ENCODE results near the gene PRSS2. TPM values are rescaled to one million over a fixed set of nuclear protein-coding genes. Genes with fewer than 3 reads are reported as not detected.
A peak's percentile ranks its signal among the peaks of the same experiment; 100 is the strongest.
"Not testable (repeated sequence)": the region's sequence is repeated elsewhere in the genome, so short reads cannot be mapped to it uniquely, and the experiment has no call there.

PRSS2 gene
- total RNA-seq, 2 donors from 2014 or later, result not detected

- Mint-ChIP-seq H3K27ac (peak overlapping the region; percentile 62), H3K27me3 (no peaks in the 10 kb centered on the region), H3K4me1 (peaks cover 9% of the 10 kb centered on the region), H3K4me3 (no peak overlapping the region), H3K36me3 (ENCODE audit: low read depth) (peaks cover 2% of the 10 kb centered on the region)
- no peaks in the 10 kb centered on the region for H3K9me3 ChIP-seq (ENCODE audit: control insufficient read depth, low read length, poor library complexity, severe bottlenecking)
- no peak for ATAC-seq
- no peak for DNase-seq
These were observed 568 bp downstream of the PRSS2 start for GRCh38 chr7:142771353-142771723.

- DNase-seq (no peak), ATAC-seq (no peak)
- Mint-ChIP-seq H3K27ac (no peak overlapping the region), H3K4me3 (no peak overlapping the region), H3K27me3 (no peaks in the 10 kb centered on the region), H3K36me3 (ENCODE audit: low read depth) (peaks cover 2% of the 10 kb centered on the region), H3K4me1 (peaks cover 7% of the 10 kb centered on the region)
- H3K9me3 ChIP-seq (ENCODE audit: control insufficient read depth, low read length, poor library complexity, severe bottlenecking), result no peaks in the 10 kb centered on the region
These were observed 1.3 kb downstream of the PRSS2 start for GRCh38 chr7:142772051-142772450.

- H3K4me3 Mint-ChIP-seq, result no peak overlapping the region
- H3K27me3 Mint-ChIP-seq, result no peaks in the 10 kb centered on the region
- DNase-seq (no peak), ATAC-seq (no peak)
- peaks cover 7% of the 10 kb centered on the region for H3K4me1 Mint-ChIP-seq
- H3K9me3 ChIP-seq (ENCODE audit: control insufficient read depth, low read length, poor library complexity, severe bottlenecking), result no peaks in the 10 kb centered on the region
- H3K27ac Mint-ChIP-seq, result no peak overlapping the region
- peaks cover 2% of the 10 kb centered on the region for H3K36me3 Mint-ChIP-seq (ENCODE audit: low read depth)
These were observed 1.9 kb downstream of the PRSS2 start for GRCh38 chr7:142772673-142773072.

GRCh38 chr7:142773230-142773629, 2.5 kb downstream of the PRSS2 start:
- no peak overlapping the region for H3K27ac Mint-ChIP-seq
- DNase-seq (no peak), ATAC-seq (no peak)
- H3K9me3 ChIP-seq (ENCODE audit: control insufficient read depth, low read length, poor library complexity, severe bottlenecking), result no peaks in the 10 kb centered on the region
- H3K36me3 Mint-ChIP-seq (ENCODE audit: low read depth), result peaks cover 2% of the 10 kb centered on the region
- H3K4me1 Mint-ChIP-seq, result peaks cover 7% of the 10 kb centered on the region
- H3K4me3 Mint-ChIP-seq, result no peak overlapping the region
- no peaks in the 10 kb centered on the region for H3K27me3 Mint-ChIP-seq

- Mint-ChIP-seq H3K27ac (no peak overlapping the region), H3K27me3 (no peaks in the 10 kb centered on the region), H3K36me3 (ENCODE audit: low read depth) (peaks cover 2% of the 10 kb centered on the region)
These were observed 3.4 kb downstream of the PRSS2 start for GRCh38 chr7:142773937-142774744.

GRCh38 chr7:142774826-142775225, 4.1 kb downstream of the PRSS2 start:
- H3K9me3 ChIP-seq (ENCODE audit: control insufficient read depth, low read length, poor library complexity, severe bottlenecking), result no peaks in the 10 kb centered on the region
- Mint-ChIP-seq H3K4me1 (peaks cover 7% of the 10 kb centered on the region), H3K27ac (no peak overlapping the region), H3K27me3 (no peaks in the 10 kb centered on the region), H3K36me3 (ENCODE audit: low read depth) (peaks cover 2% of the 10 kb centered on the region), H3K4me3 (no peak overlapping the region)
- no peak for ATAC-seq
- no peak for DNase-seq

More at GRCh38 chr7:142773937-142774744, 3.4 kb downstream of the PRSS2 start:
- no peak for DNase-seq
- no peak for ATAC-seq
- H3K4me1 Mint-ChIP-seq, result peaks cover 7% of the 10 kb centered on the region
- no peaks in the 10 kb centered on the region for H3K9me3 ChIP-seq (ENCODE audit: control insufficient read depth, low read length, poor library complexity, severe bottlenecking)
- no peak overlapping the region for H3K4me3 Mint-ChIP-seq

GRCh38 chr7:142775351-142776115, 4.8 kb downstream of the PRSS2 start:
- H3K27me3 Mint-ChIP-seq; H3K36me3 Mint-ChIP-seq (ENCODE audit: low read depth); H3K4me1 Mint-ChIP-seq; DNase-seq; ATAC-seq; H3K27ac Mint-ChIP-seq; H3K9me3 ChIP-seq (ENCODE audit: control insufficient read depth, low read length, poor library complexity, severe bottlenecking); H3K4me3 Mint-ChIP-seq: not testable (repeated sequence)

- DNase-seq (no peak), ATAC-seq (no peak)
- H3K4me1 Mint-ChIP-seq, result no peaks in the 10 kb centered on the region
- H3K27me3 Mint-ChIP-seq, result no peaks in the 10 kb centered on the region
- H3K4me3 Mint-ChIP-seq, result no peak overlapping the region
- no peak overlapping the region for H3K27ac Mint-ChIP-seq
- no peaks in the 10 kb centered on the region for H3K9me3 ChIP-seq (ENCODE audit: control insufficient read depth, low read length, poor library complexity, severe bottlenecking)
- H3K36me3 Mint-ChIP-seq (ENCODE audit: low read depth), result no peaks in the 10 kb centered on the region
These were observed 5.6 kb downstream of the PRSS2 start for GRCh38 chr7:142776206-142776844.

- H3K27me3 Mint-ChIP-seq; H3K36me3 Mint-ChIP-seq (ENCODE audit: low read depth); ATAC-seq; DNase-seq; H3K4me1 Mint-ChIP-seq; H3K9me3 ChIP-seq (ENCODE audit: control insufficient read depth, low read length, poor library complexity, severe bottlenecking); H3K4me3 Mint-ChIP-seq; H3K27ac Mint-ChIP-seq: not testable (repeated sequence)
These were observed 6.1 kb downstream of the PRSS2 start for GRCh38 chr7:142776845-142777225.

- Mint-ChIP-seq H3K4me1 (no peaks in the 10 kb centered on the region), H3K27ac (no peak overlapping the region), H3K4me3 (no peak overlapping the region), H3K27me3 (no peaks in the 10 kb centered on the region), H3K36me3 (ENCODE audit: low read depth) (no peaks in the 10 kb centered on the region)
- ATAC-seq (no peak), DNase-seq (no peak)
- H3K9me3 ChIP-seq (ENCODE audit: control insufficient read depth, low read length, poor library complexity, severe bottlenecking), result no peaks in the 10 kb centered on the region
These were observed 6.5 kb downstream of the PRSS2 start for GRCh38 chr7:142777318-142777717.

GRCh38 chr7:142782922-142783900, 12.4 kb downstream of the PRSS2 start:
- Mint-ChIP-seq H3K4me1 (peaks cover 5% of the 10 kb centered on the region), H3K36me3 (ENCODE audit: low read depth) (no peaks in the 10 kb centered on the region), H3K4me3 (peak overlapping the region; percentile 83), H3K27me3 (no peaks in the 10 kb centered on the region), H3K27ac (peak overlapping the region; percentile 98)
- DNase-seq (peak; percentile 58 to 65 (median 63)), ATAC-seq (peak; percentile 55)
- H3K9me3 ChIP-seq (ENCODE audit: control insufficient read depth, low read length, poor library complexity, severe bottlenecking), result no peaks in the 10 kb centered on the region

GRCh38 chr7:142784096-142784495, 13.3 kb downstream of the PRSS2 start:
- ATAC-seq, result no peak
- no peaks in the 10 kb centered on the region for H3K27me3 Mint-ChIP-seq
- no peak overlapping the region for H3K4me3 Mint-ChIP-seq
- peaks cover 6% of the 10 kb centered on the region for H3K4me1 Mint-ChIP-seq
- H3K27ac Mint-ChIP-seq, result peak overlapping the region; percentile 98
- peaks cover 3% of the 10 kb centered on the region for H3K36me3 Mint-ChIP-seq (ENCODE audit: low read depth)
- H3K9me3 ChIP-seq (ENCODE audit: control insufficient read depth, low read length, poor library complexity, severe bottlenecking), result no peaks in the 10 kb centered on the region
- no peak for DNase-seq

Data from T-helper 17 cell (primary cell).